Natural killer cell (primary cell): Measurements from ENCODE around the gene CDK11B. TPM values are rescaled to one million over a fixed set of nuclear protein-coding genes. Genes with fewer than 3 reads are reported as not detected.
"Not testable (repeated sequence)": the region's sequence is repeated elsewhere in the genome, so short reads cannot be mapped to it uniquely, and the experiment has no call there.

Experiments
- ATAC-seq, 3 donors: fragments of 150-1000 bp in 2 of 3; fragments of 200-7000 bp in 1 of 3; cut with Tn5 transposase; 1 replicate in 1 of 3; 2 replicates in 2 of 3; pipeline ENCODE4 v1.10.0; 2021; ENCODE audit warnings: mild to moderate bottlenecking in 2 of 3, moderate library complexity in 2 of 3
- DNase-seq, 2 donors: peaks; one replicate each; pipeline versions ENCODE4 v3.0.0 to v3.0.0-alpha.2; 2013 to 2021; ENCODE audit warnings: mixed read lengths in 1 of 2
- H3K27ac ChIP-seq: one replicate; pipeline ENCODE4 v1.5.1; 2013; ENCODE audit warnings: mild to moderate bottlenecking, low read length
- H3K27me3 ChIP-seq: one replicate; pipeline ENCODE4 v1.6.1; 2013; ENCODE audit warnings: low read length; ENCODE audit not compliant: control insufficient read depth, insufficient read depth
- H3K36me3 ChIP-seq: one replicate; pipeline ENCODE4 v1.6.1; 2013; ENCODE audit warnings: low read length; ENCODE audit not compliant: control insufficient read depth, insufficient read depth
- H3K4me1 ChIP-seq: one replicate; pipeline ENCODE4 v1.6.1; 2013; ENCODE audit warnings: low read length; ENCODE audit not compliant: control insufficient read depth, insufficient read depth
- H3K4me3 ChIP-seq: one replicate; pipeline ENCODE4 v1.5.1; 2013; ENCODE audit warnings: low read length
- H3K9me3 ChIP-seq: one replicate; pipeline ENCODE4 v1.6.1; 2013; ENCODE audit warnings: low read length; ENCODE audit not compliant: control insufficient read depth, insufficient read depth
- H3K27ac Mint-ChIP-seq, 2 donors: one replicate each; pipeline ENCODE4 v1.8.0; 2022; ENCODE audit warnings: mild to moderate bottlenecking in 2 of 2, mixed read lengths in 2 of 2, moderate library complexity in 1 of 2
- H3K27me3 Mint-ChIP-seq, 2 donors: one replicate each; pipeline ENCODE4 v1.8.0; 2022; ENCODE audit warnings: low read depth in 2 of 2, mixed read lengths in 2 of 2
- H3K36me3 Mint-ChIP-seq: one replicate; pipeline ENCODE4 v1.8.0; 2022; ENCODE audit warnings: mixed read lengths
- H3K4me1 Mint-ChIP-seq, 2 donors: one replicate each; pipeline ENCODE4 v1.8.0; 2022; ENCODE audit warnings: mixed read lengths in 2 of 2
- H3K4me3 Mint-ChIP-seq: one replicate; pipeline ENCODE4 v1.8.0; 2022; ENCODE audit warnings: mild to moderate bottlenecking, moderate library complexity, mixed read lengths
- H3K9me3 Mint-ChIP-seq, 2 donors: one replicate each; pipeline ENCODE4 v1.8.0; 2022; ENCODE audit warnings: mixed read lengths in 2 of 2
- WGBS: methylation state at CpG from one replicate; pipeline ENCODE4 v1.1.7; 2013; ENCODE audit warnings: missing lambda C conversion rate; ENCODE audit not compliant: insufficient coverage; 5-methylcytosine and 5-hydroxymethylcytosine counted together
- intact Hi-C: fragments of 100-400 bp; cut with micrococcal nuclease; formaldehyde crosslinking; loops from one replicate; pipeline ENCODE4 v1.14.2; 2022
- total RNA-seq, 4 donors: library from RNA; stranded (reverse); fragments of 120-200 nt in 1 of 4; gene quantifications; one replicate each; pipeline versions ENCODE4 v1.2.3 to v1.2.4, GENCODE V29; 2013 to 2022
- TF ChIP-seq, protein P1 (sequence below): fragments of 200-600 bp; IDR thresholded peaks from one replicate; pipeline ENCODE4 v1.8.0; 2022; ENCODE audit warnings: antibody characterized with exemption

Gene CDK11B
- total RNA-seq, 3 donors from 2014 or later (not counting 1 experiment from before 2014, with no cell fraction given) = 49.6 to 65.9 (median 50.2) TPM

DNA sequence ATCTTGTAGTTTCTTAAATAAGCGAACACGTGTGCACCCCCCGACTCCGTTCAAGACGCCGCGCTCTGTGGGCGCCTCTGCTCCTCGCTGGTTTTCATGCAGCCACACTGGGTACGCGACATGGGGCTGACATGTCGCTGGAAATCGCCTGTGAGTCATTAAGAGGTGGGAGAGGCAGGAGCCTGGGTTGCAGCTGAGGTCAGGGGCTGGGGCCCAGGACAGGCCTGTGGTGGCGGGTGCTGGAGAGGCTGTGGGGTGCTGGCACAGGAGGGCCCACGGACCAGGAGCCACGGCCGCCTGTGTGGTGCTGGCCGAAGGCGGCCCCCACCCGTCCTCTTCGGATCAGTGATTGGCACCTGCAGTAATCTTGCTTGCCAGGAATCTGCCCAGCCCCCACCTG lies 16.0 kb upstream of the CDK11B start:
- Histone ChIP-seq H3K36me3 (peaks cover 22% of the 10 kb centered on the region), H3K4me1 (peaks cover 28% of the 10 kb centered on the region)
- intact Hi-C loops = loop anchor here (10.0 kb wide), 2 partner anchors 60 to 100 kb away; partner anchors contain the start of genes MIB2 and SSU72
- WGBS = 95% methylated on average over 13 of the region's 21 CpGs
- H3K9me3 Mint-ChIP-seq, H3K27ac Mint-ChIP-seq, H3K4me3 ChIP-seq, DNase-seq, H3K27ac ChIP-seq, H3K9me3 ChIP-seq, H3K27me3 Mint-ChIP-seq, H3K27me3 ChIP-seq, ATAC-seq, H3K36me3 Mint-ChIP-seq, H3K4me3 Mint-ChIP-seq: not testable (repeated sequence)
- peaks cover 21 to 22% of the 10 kb centered on the region in 2 donors for H3K4me1 Mint-ChIP-seq

DNA sequence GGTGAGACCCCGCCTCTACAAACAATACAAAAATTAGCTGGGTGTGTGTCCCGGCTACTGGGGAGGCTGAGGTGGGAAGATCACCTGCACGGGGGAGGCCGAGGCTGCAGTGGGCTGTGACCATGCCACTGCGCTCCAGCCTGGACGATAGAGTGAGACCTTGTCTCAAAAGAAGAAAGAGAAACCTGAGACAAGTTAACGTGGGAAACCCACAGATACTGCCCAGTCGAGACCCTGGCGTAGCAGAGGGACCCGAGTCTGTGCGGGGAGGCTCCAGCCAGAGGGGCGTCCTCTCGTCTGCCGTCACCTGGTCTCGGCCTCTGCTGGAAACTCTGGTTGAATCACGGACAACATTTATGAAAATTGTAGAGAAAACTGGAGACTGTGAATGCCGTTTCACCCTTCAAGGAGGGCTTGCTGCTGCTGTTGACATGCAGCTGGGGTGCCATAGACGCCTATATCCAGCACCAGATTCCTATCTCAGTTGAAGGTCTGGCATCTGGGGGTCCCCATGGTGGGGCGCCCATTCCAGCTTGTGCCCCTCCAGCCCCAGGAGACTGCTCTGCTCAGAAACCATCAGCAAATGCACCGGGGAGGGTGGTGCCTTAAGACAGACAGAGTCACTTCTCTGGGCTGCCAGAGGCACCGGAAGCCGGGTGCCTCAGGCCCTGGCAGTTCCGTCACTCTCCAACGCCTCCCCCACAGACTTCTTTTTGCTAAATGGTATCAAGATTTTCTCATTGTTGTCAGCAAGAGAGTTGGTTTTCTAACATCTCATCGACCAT lies 13.6 kb upstream of the CDK11B start:
- no peaks in the 10 kb centered on the region for H3K27me3 Mint-ChIP-seq
- DNase-seq (no peak), ATAC-seq (no peak)
- H3K27ac Mint-ChIP-seq = no peak overlapping the region
- intact Hi-C loops = loop anchor here (10.0 kb wide), 2 partner anchors 58 to 98 kb away; partner anchors contain the start of genes MIB2 and SSU72
- H3K9me3 ChIP-seq = no peaks in the 10 kb centered on the region
- TF ChIP-seq, protein P1, sequence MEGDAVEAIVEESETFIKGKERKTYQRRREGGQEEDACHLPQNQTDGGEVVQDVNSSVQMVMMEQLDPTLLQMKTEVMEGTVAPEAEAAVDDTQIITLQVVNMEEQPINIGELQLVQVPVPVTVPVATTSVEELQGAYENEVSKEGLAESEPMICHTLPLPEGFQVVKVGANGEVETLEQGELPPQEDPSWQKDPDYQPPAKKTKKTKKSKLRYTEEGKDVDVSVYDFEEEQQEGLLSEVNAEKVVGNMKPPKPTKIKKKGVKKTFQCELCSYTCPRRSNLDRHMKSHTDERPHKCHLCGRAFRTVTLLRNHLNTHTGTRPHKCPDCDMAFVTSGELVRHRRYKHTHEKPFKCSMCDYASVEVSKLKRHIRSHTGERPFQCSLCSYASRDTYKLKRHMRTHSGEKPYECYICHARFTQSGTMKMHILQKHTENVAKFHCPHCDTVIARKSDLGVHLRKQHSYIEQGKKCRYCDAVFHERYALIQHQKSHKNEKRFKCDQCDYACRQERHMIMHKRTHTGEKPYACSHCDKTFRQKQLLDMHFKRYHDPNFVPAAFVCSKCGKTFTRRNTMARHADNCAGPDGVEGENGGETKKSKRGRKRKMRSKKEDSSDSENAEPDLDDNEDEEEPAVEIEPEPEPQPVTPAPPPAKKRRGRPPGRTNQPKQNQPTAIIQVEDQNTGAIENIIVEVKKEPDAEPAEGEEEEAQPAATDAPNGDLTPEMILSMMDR = no peak
- no peak overlapping the region for H3K27ac ChIP-seq
- H3K4me1 Mint-ChIP-seq = peaks cover 1 to 3% of the 10 kb centered on the region in 2 donors
- no peaks in the 10 kb centered on the region for H3K9me3 Mint-ChIP-seq
- no peak overlapping the region for H3K4me3 Mint-ChIP-seq
- no peaks in the 10 kb centered on the region for H3K36me3 Mint-ChIP-seq
- no peak overlapping the region for H3K4me3 ChIP-seq
- WGBS = 97% methylated on average over 24 of the region's 25 CpGs
- peaks cover 9% of the 10 kb centered on the region for H3K4me1 ChIP-seq
- H3K27me3 ChIP-seq = no peaks in the 10 kb centered on the region
- peaks cover 33% of the 10 kb centered on the region for H3K36me3 ChIP-seq

DNA sequence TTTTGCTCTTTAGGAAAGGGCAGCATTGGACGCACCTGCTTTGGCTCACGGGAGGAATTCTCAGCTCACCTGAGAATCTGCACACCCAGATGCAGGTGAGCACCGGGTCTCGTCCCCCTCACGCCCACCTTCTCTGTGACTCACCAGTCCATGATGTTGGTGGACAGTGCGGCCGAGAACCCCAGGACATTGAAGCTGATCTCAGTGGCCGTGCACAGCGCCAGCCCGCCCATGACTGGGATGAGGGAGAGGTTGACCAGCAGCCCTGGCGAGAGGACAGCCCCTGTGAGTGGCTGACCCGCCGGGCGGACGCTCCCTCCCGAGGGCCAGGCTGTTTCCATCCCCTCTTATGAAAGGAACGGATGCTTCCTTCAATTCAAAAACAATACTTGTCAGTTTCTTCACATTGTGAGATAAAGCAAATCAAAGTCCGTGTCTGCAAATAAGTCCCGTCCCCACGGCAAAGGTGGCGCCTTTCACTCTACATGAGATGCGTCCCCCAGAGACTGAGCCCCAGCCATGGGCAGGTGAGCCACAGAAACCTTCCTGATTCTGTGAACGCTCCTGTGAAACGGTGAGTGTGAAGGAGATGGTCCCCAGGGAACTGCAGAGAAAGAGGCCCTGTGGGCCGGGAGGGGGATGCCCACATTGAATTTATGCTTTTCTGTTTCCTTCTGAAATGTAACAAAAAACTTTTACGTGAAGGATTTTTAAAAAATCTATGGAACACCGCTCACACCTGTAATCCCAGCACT lies 12.7 kb upstream of the CDK11B start:
- H3K27me3 Mint-ChIP-seq = no peaks in the 10 kb centered on the region
- H3K4me3 Mint-ChIP-seq = no peak overlapping the region
- no peaks in the 10 kb centered on the region for H3K4me1 Mint-ChIP-seq
- no peaks in the 10 kb centered on the region for H3K27me3 ChIP-seq
- H3K27ac Mint-ChIP-seq = no peak overlapping the region
- H3K4me3 ChIP-seq = no peak overlapping the region
- WGBS = 92% methylated on average over 26 of the region's 27 CpGs
- TF ChIP-seq, protein P1 = no peak
- H3K36me3 Mint-ChIP-seq = no peaks in the 10 kb centered on the region
- peaks cover 34% of the 10 kb centered on the region for H3K36me3 ChIP-seq
- H3K9me3 ChIP-seq = no peaks in the 10 kb centered on the region
- H3K9me3 Mint-ChIP-seq = no peaks in the 10 kb centered on the region
- DNase-seq (no peak), ATAC-seq (no peak)
- intact Hi-C loops = loop anchor here (10.0 kb wide), 2 partner anchors 57 to 97 kb away; partner anchors contain the start of genes MIB2 and SSU72
- H3K4me1 ChIP-seq = peaks cover 6% of the 10 kb centered on the region
- no peak overlapping the region for H3K27ac ChIP-seq

DNA sequence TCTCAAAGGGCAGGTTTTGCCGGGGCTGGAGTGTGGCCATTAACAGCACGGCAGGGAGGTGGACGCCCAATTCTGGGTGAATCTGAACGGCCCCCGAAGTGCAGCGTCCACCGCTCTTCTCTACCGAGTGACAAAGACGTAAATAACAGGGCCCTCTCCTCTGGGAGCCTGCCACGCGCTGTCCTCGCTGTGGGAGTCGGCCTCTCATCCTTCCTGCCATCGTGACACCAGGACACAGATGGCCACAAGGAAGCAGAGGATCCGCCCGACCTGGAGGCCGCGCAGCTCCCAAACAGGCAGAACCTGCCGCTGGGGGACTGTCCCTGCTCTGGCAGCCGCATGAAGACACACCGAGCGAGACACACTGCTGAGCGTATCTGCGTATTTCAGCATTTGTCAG lies 12.1 kb upstream of the CDK11B start:
- H3K4me1 ChIP-seq = peaks cover 6% of the 10 kb centered on the region

More for the DNA sequence above, 12.1 kb upstream of the CDK11B start:
- Histone ChIP-seq H3K27ac (no peak overlapping the region), H3K27me3 (no peaks in the 10 kb centered on the region), H3K36me3 (peaks cover 41% of the 10 kb centered on the region), H3K9me3 (no peaks in the 10 kb centered on the region), H3K4me3 (no peak overlapping the region)
- DNase-seq = no peak
- ATAC-seq = no peak
- Mint-ChIP-seq H3K4me1 (no peaks in the 10 kb centered on the region), H3K9me3 (no peaks in the 10 kb centered on the region), H3K4me3 (no peak overlapping the region), H3K36me3 (no peaks in the 10 kb centered on the region), H3K27ac (no peak overlapping the region), H3K27me3 (no peaks in the 10 kb centered on the region)
- intact Hi-C loops = loop anchor here (10.0 kb wide), 2 partner anchors 56 to 96 kb away; partner anchors contain the start of genes MIB2 and SSU72
- TF ChIP-seq, protein P1 = no peak
- 98% methylated on average over 24 of the region's 24 CpGs for WGBS
